Measurements from ENCODE around the gene CD4.
A peak's percentile ranks its signal among the peaks of the same experiment; 100 is the strongest.

CD4 gene

DNA sequence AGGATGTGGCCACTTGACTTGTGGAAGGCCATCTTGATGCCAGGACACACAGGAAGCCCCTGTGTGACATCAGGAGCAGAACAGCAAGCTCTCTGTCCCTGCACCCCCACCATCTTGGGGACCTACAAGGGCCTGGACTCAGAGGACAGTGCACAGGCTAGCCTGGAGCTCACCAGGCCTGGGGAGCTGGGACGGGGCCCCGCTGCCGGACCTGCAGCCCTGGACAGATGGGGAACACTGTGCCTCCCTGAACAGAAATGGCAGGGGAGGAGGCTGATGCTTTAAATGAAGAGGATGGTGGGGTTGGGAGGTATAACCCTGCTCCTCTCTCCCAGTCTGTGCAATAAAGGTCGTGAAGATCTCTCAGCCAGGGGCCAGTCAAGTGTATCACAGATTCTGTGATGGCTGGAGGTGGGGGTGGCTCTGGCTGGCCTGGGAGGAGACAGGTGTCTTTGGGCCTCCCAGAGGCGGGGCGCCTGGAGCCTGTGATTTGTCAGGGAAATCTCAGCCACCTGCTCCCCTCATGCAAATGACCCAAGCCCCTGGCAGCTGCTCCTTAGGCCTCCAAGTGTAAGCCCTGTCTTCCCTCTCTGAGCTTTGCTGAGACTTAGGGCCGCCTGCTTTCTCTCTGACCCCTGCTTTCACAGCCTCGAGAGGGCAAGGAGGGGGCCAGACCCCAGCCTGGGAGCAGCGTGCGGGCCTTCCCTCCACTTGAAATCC, 50.3 kb downstream of the CD4 start:
- intact Hi-C loops (cut with DNase I), result no loop called here

DNA sequence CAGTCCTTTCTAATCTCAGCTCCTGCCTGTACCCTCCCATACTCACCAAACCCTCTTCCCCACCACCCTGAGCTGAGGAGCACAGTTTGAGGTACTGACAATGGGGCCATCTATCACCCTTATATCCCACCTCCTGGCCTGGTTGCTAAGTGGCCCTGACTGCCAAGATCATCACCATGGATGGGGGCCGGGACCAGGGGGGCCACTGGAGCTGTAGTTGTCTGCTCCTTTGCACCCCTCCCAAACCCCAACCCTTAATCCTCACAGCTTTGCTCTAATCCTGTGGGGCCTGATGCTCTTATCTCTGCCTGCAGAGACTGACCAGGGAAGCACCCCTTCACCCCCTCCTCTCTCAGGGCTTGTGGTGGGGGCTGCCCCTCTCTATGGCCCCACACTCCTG, 51.0 kb downstream of the CD4 start:
- no peak for DNase-seq
- intact Hi-C loops (cut with DNase I), result no loop called here

More for the DNA sequence above, 50.3 kb downstream of the CD4 start:
- DNase-seq, result peak in 2 of 10 donors; percentile 68 to 77

DNA sequence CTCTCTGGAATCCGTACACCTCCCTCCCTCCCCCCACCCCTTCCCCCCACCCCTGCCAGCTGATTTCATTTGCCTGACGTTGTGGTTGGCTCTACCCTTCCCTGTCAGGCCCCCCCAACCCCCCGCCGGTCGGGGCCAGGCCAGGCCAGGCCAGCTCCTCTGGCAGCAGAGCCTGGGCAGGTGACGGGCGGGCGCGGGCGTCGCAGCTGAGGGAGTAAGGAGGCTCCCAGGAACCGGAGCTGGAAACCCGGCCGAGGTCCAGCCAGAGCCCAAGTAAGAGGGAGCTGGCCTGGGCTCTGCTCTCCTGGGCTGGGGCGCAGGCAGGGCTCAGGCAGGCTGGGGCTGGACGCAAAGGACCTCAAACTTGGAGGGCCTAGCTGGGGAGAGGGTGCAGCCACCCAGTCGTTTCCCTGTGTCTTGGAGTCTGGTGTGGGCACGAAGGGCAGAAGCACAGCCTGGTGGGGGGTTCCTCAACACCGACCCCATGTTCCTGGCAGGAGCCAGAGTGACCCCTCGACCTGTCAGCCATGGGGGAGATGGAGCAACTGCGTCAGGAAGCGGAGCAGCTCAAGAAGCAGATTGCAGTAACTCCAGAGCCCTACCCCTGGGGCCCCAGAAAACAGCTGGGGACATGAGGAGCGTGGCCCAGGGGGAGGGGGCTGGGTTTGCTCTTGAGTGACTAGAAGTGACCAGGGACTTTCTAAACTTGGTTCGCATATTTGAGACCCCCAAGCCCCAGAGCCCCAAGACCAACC, 51.6 kb downstream of the CD4 start, which contains the start of gene GNB3:
TSS of gene GNB3 (plus strand) at position 165 of the 755 bp plus-strand sequence. CDS start at position 528, 363 bp downstream.
- intact Hi-C loops (cut with DNase I), result no loop called here
- peak in 1 of 10 donors; percentile 62 for DNase-seq

- intact Hi-C loops (cut with DNase I), result no loop called here
- DNase-seq, result peak in 1 of 10 donors; percentile 44
Measured at GRCh38 chr12:6842075-6842474, 52.7 kb downstream of the CD4 start.

GRCh38 chr12:6843118-6843902, 54.0 kb downstream of the CD4 start:
- peak in 1 of 10 donors; percentile 64 for DNase-seq
- intact Hi-C loops (cut with DNase I), result no loop called here

GRCh38 chr12:6845395-6845794, 56.1 kb downstream of the CD4 start:
- intact Hi-C loops (cut with DNase I), result no loop called here
- DNase-seq, result peak in 1 of 10 donors; percentile 54

DNA sequence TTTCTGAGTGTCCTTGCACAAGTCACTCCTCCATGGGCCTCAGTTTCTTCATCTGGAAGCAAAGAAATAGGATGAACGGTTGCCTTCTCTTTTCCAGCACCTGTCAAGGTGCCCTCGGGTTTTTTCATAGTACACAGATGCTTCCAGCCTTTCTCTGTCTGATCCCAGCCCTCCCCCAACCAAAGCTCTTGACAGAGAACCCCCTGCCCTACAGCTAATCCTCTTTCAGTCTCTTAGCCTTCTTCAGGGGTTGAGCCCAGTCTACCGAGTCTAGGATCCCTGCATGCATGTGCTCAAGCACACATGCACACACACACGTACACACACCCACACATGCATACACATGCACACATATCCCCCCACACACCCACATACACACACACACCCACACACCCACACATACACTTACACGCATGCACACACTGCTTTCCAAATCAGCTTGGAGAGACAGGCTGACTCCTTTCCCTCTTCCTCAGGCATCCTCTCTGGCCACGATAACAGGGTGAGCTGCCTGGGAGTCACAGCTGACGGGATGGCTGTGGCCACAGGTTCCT, 57.1 kb downstream of the CD4 start:
- intact Hi-C loops (cut with DNase I), result no loop called here

GRCh38 chr12:6847676-6848075, 58.3 kb downstream of the CD4 start:
- intact Hi-C loops (cut with DNase I), result no loop called here
- DNase-seq, result no peak

More for the DNA sequence above, 57.1 kb downstream of the CD4 start:
- peak in 1 of 10 donors; percentile 25 for DNase-seq

GRCh38 chr12:6849427-6849826, 60.1 kb downstream of the CD4 start:
- intact Hi-C loops (cut with DNase I), result no loop called here
- peak in 1 of 10 donors; percentile 19 for DNase-seq

GRCh38 chr12:6849976-6850560, 60.7 kb downstream of the CD4 start:
- peak in 1 of 10 donors; percentile 75 for DNase-seq
- intact Hi-C loops (cut with DNase I), result no loop called here

DNA sequence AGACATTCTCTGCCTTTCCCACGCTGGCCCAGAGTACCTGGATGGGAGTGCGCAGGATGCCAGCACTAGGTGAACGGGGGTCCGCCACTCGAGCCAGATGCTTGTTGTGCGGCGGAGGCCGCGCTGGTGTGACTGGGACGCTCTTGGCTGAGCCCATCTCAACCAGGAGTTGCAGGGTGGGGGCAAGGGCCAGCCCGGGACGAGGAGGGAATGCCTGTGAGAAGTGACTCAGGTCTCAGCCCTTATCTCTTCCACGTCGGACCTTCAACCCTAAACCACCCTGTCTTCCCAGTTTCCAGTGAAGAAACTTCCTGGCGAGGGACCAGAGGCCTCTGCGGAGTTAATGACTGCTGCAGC, 61.4 kb downstream of the CD4 start:
- intact Hi-C loops (cut with DNase I), result no loop called here
- peak in 3 of 10 donors; percentile 65 to 84 (median 82) for DNase-seq

GRCh38 chr12:6851153-6851920, 62.0 kb downstream of the CD4 start, which contains the start of gene CDCA3:
TSS of gene CDCA3 (minus strand) at chr12:6851286. CDS start at chr12:6850952, 334 bp downstream.
- intact Hi-C loops (cut with DNase I), result no loop called here
- peak; percentile 88 to 99 (median 94) for DNase-seq

- intact Hi-C loops (cut with DNase I), result no loop called here
- DNase-seq, result peak; percentile 97 to 100 (median 100)
Measured at GRCh38 chr12:6851921-6852650, 62.8 kb downstream of the CD4 start, which contains the start of gene USP5. TSS of gene USP5 (plus strand) at chr12:6852150. CDS start at chr12:6852180, 30 bp downstream.

DNA sequence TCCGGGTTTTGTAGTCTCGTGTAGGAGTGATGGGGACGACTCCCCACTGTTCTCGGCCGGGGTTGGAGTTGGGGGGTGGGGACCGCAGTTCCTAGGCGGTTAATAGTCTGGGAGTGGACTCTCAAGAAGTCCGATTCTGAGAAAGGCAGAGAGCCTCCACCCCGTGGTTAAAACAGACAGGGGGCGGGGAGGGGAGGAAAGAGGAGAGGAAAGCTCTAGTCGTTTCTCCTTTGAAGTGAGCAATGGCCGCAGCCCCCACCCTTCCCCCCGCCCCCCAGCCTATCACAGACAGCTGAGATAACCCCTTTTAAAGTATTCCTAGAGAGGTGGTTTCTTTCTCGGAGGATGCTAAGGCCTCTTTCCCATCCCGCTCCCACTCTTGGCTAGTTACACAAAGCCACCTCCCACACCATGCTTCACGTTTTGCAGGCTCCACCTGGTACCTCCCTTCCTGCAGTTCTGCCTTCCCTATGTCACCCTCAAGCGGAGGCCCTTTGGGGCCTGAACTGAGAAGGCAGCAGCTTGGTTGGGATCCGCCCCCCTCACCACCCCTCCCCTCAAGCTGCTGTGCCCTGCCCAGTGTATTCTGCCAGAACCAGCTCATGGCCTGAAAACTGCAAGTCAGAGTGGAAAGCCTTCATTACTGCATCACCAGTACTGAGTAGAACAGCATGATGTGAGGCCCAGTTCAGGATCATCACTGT, 63.5 kb downstream of the CD4 start:
- DNase-seq, result peak in 6 of 10 donors; percentile 36 to 91 (median 67)
- intact Hi-C loops (cut with DNase I), result no loop called here

DNA sequence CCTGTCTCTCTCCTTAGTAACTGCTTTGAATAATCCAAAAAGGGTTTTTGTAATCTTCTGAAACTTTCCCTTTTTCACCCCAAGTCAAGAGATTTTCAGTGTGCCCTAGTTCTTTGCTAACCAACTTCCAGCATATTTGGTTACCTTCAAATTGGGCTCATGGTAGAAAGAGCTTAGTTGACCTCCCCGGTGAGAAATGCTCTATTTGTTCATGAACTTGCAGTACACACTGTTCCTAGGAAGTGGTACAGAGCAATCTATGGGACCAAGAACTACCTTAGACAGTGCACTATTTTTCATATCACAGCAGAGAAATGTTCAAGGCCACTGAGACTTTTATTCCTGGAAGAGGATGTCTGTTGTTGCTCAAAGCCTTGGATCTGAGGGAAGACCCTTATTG, 64.3 kb downstream of the CD4 start:
- DNase-seq, result no peak
- intact Hi-C loops (cut with DNase I), result no loop called here

DNA sequence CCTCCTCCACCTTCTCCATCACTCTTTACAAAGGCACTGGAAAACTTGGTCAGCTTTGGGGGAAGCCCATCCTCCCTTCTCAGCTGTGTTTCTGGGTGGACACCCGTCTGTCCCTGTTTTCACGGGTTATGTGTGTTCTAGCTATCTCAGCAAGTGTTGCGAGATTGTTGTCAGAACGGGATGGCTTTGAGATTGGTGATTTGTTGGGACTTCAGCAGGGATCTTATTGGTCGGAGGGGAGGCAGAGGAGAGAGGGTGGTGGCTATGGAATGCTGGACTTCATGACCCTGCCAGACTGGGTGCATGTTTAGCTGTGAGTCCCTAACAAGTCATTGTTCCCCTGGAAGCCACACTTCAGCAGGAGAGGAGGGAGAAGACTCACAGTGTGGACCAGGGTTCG, 64.7 kb downstream of the CD4 start:
- DNase-seq, result no peak
- intact Hi-C loops (cut with DNase I), result no loop called here

GRCh38 chr12:6855322-6855721, 66.0 kb downstream of the CD4 start:
- intact Hi-C loops (cut with DNase I), result no loop called here
- peak in 1 of 10 donors; percentile 22 for DNase-seq

GRCh38 chr12:6858799-6859198, 69.5 kb downstream of the CD4 start:
- peak in 2 of 10 donors; percentile 1 to 4 for DNase-seq
- intact Hi-C loops (cut with DNase I), result no loop called here
